Sigmoid colon (tissue), 4 donors: ENCODE results near the gene SLITRK4.

Source experiments
- CTCF ChIP-seq, 4 experiments: fragments of 450-650 bp in 3 of 4; fragments of 200-600 bp in 1 of 4; IDR thresholded peaks; one replicate each; pipeline ENCODE4 v1.5.1; 2016 to 2019; ENCODE audit warnings: antibody characterized with exemption in 4 of 4, mild to moderate bottlenecking in 3 of 4, moderate library complexity in 2 of 4
- POLR2A ChIP-seq, 2 donors: fragments of 450-650 bp; IDR thresholded peaks; one replicate each; pipeline ENCODE4 v1.6.1; 2016; ENCODE audit warnings: antibody characterized with exemption in 2 of 2, mild to moderate bottlenecking in 2 of 2, moderate library complexity in 2 of 2
- POLR2AphosphoS5 ChIP-seq, 4 donors: sonication (generic); formaldehyde crosslinking; IDR thresholded peaks; one replicate each; pipeline ENCODE4 v1.6.1; 2017; ENCODE audit warnings: antibody characterized with exemption in 4 of 4

GRCh38 chrX:143669395-143669794 is 33.5 kb upstream of the SLITRK4 start:
- no peak for TF ChIP-seq POLR2A (IDR thresholded peaks at IDR 0.05)
- TF ChIP-seq CTCF (IDR thresholded peaks at IDR 0.05) = no peak
- no peak for TF ChIP-seq POLR2AphosphoS5 (IDR thresholded peaks at IDR 0.05)
